ENCODE data around the gene AP1S3.

AP1S3 gene

GRCh38 chr2:223835701-223836532, 1.5 kb downstream of the AP1S3 start:
- peak overlapping the region; percentile 69 for H3K4me3 ChIP-seq (ENCODE audit: low read depth, low read length)
- peak; percentile 80 for DNase-seq (ENCODE audit: low read depth)
- TF ChIP-seq, protein P1, sequence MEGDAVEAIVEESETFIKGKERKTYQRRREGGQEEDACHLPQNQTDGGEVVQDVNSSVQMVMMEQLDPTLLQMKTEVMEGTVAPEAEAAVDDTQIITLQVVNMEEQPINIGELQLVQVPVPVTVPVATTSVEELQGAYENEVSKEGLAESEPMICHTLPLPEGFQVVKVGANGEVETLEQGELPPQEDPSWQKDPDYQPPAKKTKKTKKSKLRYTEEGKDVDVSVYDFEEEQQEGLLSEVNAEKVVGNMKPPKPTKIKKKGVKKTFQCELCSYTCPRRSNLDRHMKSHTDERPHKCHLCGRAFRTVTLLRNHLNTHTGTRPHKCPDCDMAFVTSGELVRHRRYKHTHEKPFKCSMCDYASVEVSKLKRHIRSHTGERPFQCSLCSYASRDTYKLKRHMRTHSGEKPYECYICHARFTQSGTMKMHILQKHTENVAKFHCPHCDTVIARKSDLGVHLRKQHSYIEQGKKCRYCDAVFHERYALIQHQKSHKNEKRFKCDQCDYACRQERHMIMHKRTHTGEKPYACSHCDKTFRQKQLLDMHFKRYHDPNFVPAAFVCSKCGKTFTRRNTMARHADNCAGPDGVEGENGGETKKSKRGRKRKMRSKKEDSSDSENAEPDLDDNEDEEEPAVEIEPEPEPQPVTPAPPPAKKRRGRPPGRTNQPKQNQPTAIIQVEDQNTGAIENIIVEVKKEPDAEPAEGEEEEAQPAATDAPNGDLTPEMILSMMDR (IDR thresholded peaks at IDR 0.05; ENCODE audit: low read depth, low read length, missing control alignments) = no peak

DNA sequence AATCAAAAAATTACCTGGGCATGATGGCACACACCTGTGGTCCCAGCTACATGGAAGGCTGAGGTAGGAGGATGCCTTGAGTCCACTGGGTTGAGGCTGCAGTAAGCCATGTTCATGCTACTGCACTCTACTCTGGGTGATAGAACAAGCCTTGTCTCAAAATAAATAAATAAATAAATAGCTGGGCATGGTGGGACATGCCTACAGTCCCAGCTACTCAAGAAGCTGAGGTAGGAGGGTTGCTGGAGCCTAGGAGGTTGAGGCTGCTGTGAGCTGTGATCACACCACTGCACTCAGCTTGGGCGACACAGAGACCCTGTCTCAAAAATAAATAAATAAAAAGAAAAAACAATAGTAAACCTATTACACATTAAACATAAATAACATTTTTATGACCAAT, 3.0 kb downstream of the AP1S3 start:
- no peak overlapping the region for H3K4me3 ChIP-seq (ENCODE audit: low read depth, low read length)
- TF ChIP-seq, protein P1 (IDR thresholded peaks at IDR 0.05; ENCODE audit: low read depth, low read length, missing control alignments) = no peak
- DNase-seq (ENCODE audit: low read depth) = no peak

GRCh38 chr2:223832241-223832903, 5.0 kb downstream of the AP1S3 start:
- TF ChIP-seq, protein P1 (IDR thresholded peaks at IDR 0.05; ENCODE audit: low read depth, low read length, missing control alignments) = no peak

GRCh38 chr2:223829128-223829527, 8.3 kb downstream of the AP1S3 start:
- no peak overlapping the region for H3K4me3 ChIP-seq (ENCODE audit: low read depth, low read length)
- TF ChIP-seq, protein P1 (IDR thresholded peaks at IDR 0.05; ENCODE audit: low read depth, low read length, missing control alignments) = no peak
- DNase-seq (ENCODE audit: low read depth) = no peak

More at GRCh38 chr2:223832241-223832903, 5.0 kb downstream of the AP1S3 start:
- no peak for DNase-seq (ENCODE audit: low read depth)
- H3K4me3 ChIP-seq (ENCODE audit: low read depth, low read length) = no peak overlapping the region

DNA sequence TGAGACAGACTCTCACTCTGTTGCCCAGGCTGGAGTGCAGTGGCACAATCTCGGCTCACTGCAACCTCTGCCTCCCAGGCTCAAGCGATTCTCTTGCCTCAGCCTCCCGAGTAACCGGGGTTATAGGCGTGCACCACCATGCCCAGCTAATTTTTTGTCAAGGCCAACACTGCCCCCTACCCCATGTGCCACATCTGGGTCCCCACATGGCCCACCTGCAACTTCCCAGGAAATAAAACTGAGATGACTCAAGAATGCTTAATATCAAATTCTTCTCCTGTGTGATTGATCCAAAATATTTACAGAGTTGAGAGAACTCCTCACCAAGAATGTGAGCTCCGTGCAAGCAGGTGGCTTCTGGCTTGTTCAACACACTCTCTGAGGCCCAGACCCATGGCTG, 9.1 kb downstream of the AP1S3 start:
- H3K4me3 ChIP-seq (ENCODE audit: low read depth, low read length) = no peak overlapping the region
- TF ChIP-seq, protein P1 (IDR thresholded peaks at IDR 0.05; ENCODE audit: low read depth, low read length, missing control alignments) = no peak
- no peak for DNase-seq (ENCODE audit: low read depth)

- TF ChIP-seq, protein P1 (IDR thresholded peaks at IDR 0.05; ENCODE audit: low read depth, low read length, missing control alignments) = no peak
- H3K4me3 ChIP-seq (ENCODE audit: low read depth, low read length) = no peak overlapping the region
- no peak for DNase-seq (ENCODE audit: low read depth)
Measured at GRCh38 chr2:223826995-223827394, 10.4 kb downstream of the AP1S3 start.
